Loucy (cell line): ENCODE measurements around the gene DLGAP1.

Experiments
- H2AFZ ChIP-seq: fragments of 200-600 bp; sonication (generic); 2 replicates; pipeline ENCODE4 v1.6.0; 2016; ENCODE audit warnings: antibody characterized with exemption, mild to moderate bottlenecking, low read length, moderate library complexity
- H3F3A ChIP-seq: fragments of 200-600 bp; 2 replicates; pipeline ENCODE4 v1.6.0; 2016; ENCODE audit warnings: antibody characterized with exemption, low read depth, mild to moderate bottlenecking
- H3K27me3 ChIP-seq: fragments of 200-600 bp; sonication (generic); 2 replicates; pipeline ENCODE4 v1.6.1; 2014; ENCODE audit warnings: low read length, mild to moderate bottlenecking; ENCODE audit not compliant: insufficient read depth, poor library complexity, severe bottlenecking
- H3K36me3 ChIP-seq: fragments of 200-600 bp; sonication (generic); 2 replicates; pipeline ENCODE4 v1.6.1; 2016; ENCODE audit warnings: low read length; ENCODE audit not compliant: insufficient read depth
- H3K4me1 ChIP-seq: fragments of 200-600 bp; sonication (generic); 2 replicates; pipeline ENCODE4 v1.5.1; 2014; ENCODE audit warnings: low read length, mild to moderate bottlenecking; ENCODE audit not compliant: insufficient read depth, poor library complexity, severe bottlenecking
- H3K4me2 ChIP-seq: fragments of 200-600 bp; sonication (generic); 2 replicates; pipeline ENCODE4 v1.6.0; 2014; ENCODE audit warnings: antibody characterized with exemption, low read length, low read depth, mild to moderate bottlenecking; ENCODE audit not compliant: poor library complexity, severe bottlenecking
- H3K4me3 ChIP-seq: fragments of 200-600 bp; sonication (generic); 2 replicates; pipeline ENCODE4 v1.5.1; 2014; ENCODE audit warnings: low read length, mild to moderate bottlenecking, mixed read lengths; ENCODE audit not compliant: poor library complexity, severe bottlenecking
- H3K79me2 ChIP-seq: fragments of 200-600 bp; sonication (generic); 2 replicates; pipeline ENCODE4 v1.6.1; 2014; ENCODE audit warnings: low read length; ENCODE audit not compliant: insufficient read depth
- H3K9ac ChIP-seq: fragments of 200-600 bp; sonication (generic); 2 replicates; pipeline ENCODE4 v1.6.0; 2014; ENCODE audit warnings: mild to moderate bottlenecking, low read depth, low read length, moderate library complexity; ENCODE audit not compliant: poor library complexity, severe bottlenecking
- H3K9me2 ChIP-seq: fragments of 200-600 bp; sonication (generic); replicated peaks from 2 replicates; pipeline ENCODE4 v1.6.1; 2016; ENCODE audit warnings: low read depth, low read length, mixed read lengths
- H3K9me3 ChIP-seq: fragments of 200-600 bp; sonication (generic); 2 replicates; pipeline ENCODE4 v1.6.1; 2014; ENCODE audit warnings: mild to moderate bottlenecking, antibody characterized with exemption, low read length, low read depth; ENCODE audit not compliant: insufficient read depth
- H4K20me1 ChIP-seq: fragments of 200-600 bp; sonication (generic); 2 replicates; pipeline ENCODE4 v1.6.0; 2014; ENCODE audit warnings: antibody characterized with exemption, low read length, mild to moderate bottlenecking; ENCODE audit not compliant: insufficient read depth, poor library complexity, severe bottlenecking
- EZH2phosphoT487 ChIP-seq: fragments of 200-600 bp; IDR thresholded peaks from 2 replicates; pipeline ENCODE4 v1.6.1; 2018; ENCODE audit warnings: antibody characterized with exemption, mild to moderate bottlenecking, moderate library complexity, borderline replicate concordance
- TF ChIP-seq, protein P1 (sequence below): fragments of 200-600 bp; sonication (generic); conservative IDR thresholded peaks from 2 replicates; pipeline ENCODE4 v1.5.1; 2014; ENCODE audit warnings: mild to moderate bottlenecking, antibody characterized with exemption, low read length

Gene DLGAP1

GRCh38 chr18:3647636-3648035, 807.5 kb downstream of the DLGAP1 start:
- no peaks in the 10 kb centered on the region for H4K20me1 ChIP-seq
- no peaks in the 10 kb centered on the region for H3K36me3 ChIP-seq
- H3K79me2 ChIP-seq, result no peaks in the 10 kb centered on the region
- no peaks in the 10 kb centered on the region for H3F3A ChIP-seq
- H3K27me3 ChIP-seq, result no peaks in the 10 kb centered on the region
- no peaks in the 10 kb centered on the region for H3K9me3 ChIP-seq
- no peak for TF ChIP-seq EZH2phosphoT487
- TF ChIP-seq, protein P1, sequence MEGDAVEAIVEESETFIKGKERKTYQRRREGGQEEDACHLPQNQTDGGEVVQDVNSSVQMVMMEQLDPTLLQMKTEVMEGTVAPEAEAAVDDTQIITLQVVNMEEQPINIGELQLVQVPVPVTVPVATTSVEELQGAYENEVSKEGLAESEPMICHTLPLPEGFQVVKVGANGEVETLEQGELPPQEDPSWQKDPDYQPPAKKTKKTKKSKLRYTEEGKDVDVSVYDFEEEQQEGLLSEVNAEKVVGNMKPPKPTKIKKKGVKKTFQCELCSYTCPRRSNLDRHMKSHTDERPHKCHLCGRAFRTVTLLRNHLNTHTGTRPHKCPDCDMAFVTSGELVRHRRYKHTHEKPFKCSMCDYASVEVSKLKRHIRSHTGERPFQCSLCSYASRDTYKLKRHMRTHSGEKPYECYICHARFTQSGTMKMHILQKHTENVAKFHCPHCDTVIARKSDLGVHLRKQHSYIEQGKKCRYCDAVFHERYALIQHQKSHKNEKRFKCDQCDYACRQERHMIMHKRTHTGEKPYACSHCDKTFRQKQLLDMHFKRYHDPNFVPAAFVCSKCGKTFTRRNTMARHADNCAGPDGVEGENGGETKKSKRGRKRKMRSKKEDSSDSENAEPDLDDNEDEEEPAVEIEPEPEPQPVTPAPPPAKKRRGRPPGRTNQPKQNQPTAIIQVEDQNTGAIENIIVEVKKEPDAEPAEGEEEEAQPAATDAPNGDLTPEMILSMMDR, result no peak
- H3K9me2 ChIP-seq, result no peaks in the 10 kb centered on the region
- H3K4me2 ChIP-seq, result no peak overlapping the region
- no peak overlapping the region for H3K9ac ChIP-seq
- no peak overlapping the region for H2AFZ ChIP-seq
- no peaks in the 10 kb centered on the region for H3K4me1 ChIP-seq
- no peak overlapping the region for H3K4me3 ChIP-seq

DNA sequence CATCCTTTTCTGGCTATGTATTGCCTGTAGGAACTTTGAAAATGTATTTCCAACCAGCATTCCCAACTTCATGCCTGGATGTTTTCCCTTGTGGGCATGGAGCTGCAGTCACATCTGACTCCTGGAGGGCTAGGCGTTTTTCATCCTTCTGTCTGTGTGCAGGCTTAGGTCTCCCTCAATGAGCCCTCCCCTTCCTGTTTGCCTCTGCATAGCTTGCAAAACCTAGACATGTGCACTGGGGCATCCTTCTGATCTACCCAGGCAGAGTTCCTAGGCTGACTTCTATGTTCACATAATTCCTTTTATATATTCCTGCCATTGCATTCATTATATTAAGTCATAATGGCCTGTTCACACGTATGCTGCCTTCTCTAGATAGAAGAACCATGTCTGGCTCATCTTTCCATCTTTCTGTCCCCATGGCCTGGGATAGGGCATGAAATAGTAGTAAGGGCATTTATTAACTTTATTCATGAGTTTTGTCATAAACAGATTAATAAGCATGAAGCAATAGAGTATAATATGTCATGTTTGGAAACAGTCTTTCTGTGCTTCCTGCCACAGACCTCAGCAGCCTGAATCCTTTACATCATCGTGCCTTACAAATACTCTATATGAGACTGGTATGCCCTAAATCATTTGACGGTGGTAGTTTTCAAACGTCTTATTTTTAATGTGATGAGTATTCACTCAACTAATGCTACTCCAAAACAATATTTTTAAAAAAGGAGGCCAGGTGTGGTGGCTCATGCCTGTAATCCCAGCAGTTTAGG, 809.5 kb downstream of the DLGAP1 start:
- no peak overlapping the region for H3K4me2 ChIP-seq
- H2AFZ ChIP-seq, result no peak overlapping the region
- H3K79me2 ChIP-seq, result no peaks in the 10 kb centered on the region

DNA sequence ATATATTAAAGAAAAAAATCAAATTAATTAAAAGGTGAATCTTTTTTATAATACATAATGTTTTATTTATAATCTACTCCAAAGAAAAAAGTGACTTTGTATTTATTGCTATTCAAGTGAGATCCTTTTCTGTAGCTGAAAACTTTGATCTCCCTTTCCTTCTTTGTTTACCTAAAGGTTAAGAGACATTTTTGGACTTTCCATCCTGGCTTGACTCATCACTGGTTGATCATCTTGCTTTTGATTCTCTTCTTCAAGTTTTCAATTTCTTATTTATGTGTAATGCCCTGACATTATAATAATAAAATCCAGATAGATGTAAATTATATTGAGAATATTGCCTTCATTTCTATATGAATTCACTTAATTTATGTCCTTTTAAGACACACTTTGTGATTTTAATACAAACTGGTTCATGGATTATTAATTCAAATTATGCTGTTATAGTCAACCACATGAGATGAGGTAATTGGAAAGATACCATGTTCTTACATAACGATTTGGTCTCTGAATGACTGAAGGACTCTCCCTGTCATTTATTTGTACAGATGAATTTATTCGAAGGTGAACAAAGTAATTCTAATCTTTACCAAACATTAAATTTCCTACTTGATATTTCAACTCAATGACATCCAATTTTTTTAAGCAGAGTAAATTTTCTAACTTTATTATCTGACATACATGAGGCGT, 820.7 kb downstream of the DLGAP1 start:
- Histone ChIP-seq H3F3A (no peaks in the 10 kb centered on the region), H3K4me3 (no peak overlapping the region), H3K9me2 (no peaks in the 10 kb centered on the region), H3K9ac (no peak overlapping the region), H4K20me1 (no peaks in the 10 kb centered on the region), H3K9me3 (no peaks in the 10 kb centered on the region), H3K79me2 (no peaks in the 10 kb centered on the region), H3K4me2 (no peak overlapping the region), H3K4me1 (no peaks in the 10 kb centered on the region), H3K27me3 (no peaks in the 10 kb centered on the region), H2AFZ (no peak overlapping the region), H3K36me3 (no peaks in the 10 kb centered on the region)
- TF ChIP-seq, protein P1, result no peak
- no peak for TF ChIP-seq EZH2phosphoT487

More for the DNA sequence above, 809.5 kb downstream of the DLGAP1 start:
- no peaks in the 10 kb centered on the region for H3F3A ChIP-seq
- TF ChIP-seq EZH2phosphoT487, result no peak
- TF ChIP-seq, protein P1, result no peak
- H4K20me1 ChIP-seq, result no peaks in the 10 kb centered on the region
- no peak overlapping the region for H3K4me3 ChIP-seq
- no peak overlapping the region for H3K9ac ChIP-seq
- no peaks in the 10 kb centered on the region for H3K9me2 ChIP-seq
- no peaks in the 10 kb centered on the region for H3K27me3 ChIP-seq
- H3K36me3 ChIP-seq, result no peaks in the 10 kb centered on the region
- no peaks in the 10 kb centered on the region for H3K9me3 ChIP-seq
- no peaks in the 10 kb centered on the region for H3K4me1 ChIP-seq
